GM21447 (cell line): Measurements from ENCODE around the gene MEF2C.
A peak's percentile ranks its signal among the peaks of the same experiment; 100 is the strongest.
"Not testable (repeated sequence)": the region's sequence is repeated elsewhere in the genome, so short reads cannot be mapped to it uniquely, and the experiment has no call there.

ENCODE experiments used
- ATAC-seq: cut with Tn5 transposase; IDR thresholded peaks from one replicate; pipeline ENCODE4 v1.9.1; 2021; ENCODE audit not compliant: unreplicated experiment

MEF2C gene

DNA sequence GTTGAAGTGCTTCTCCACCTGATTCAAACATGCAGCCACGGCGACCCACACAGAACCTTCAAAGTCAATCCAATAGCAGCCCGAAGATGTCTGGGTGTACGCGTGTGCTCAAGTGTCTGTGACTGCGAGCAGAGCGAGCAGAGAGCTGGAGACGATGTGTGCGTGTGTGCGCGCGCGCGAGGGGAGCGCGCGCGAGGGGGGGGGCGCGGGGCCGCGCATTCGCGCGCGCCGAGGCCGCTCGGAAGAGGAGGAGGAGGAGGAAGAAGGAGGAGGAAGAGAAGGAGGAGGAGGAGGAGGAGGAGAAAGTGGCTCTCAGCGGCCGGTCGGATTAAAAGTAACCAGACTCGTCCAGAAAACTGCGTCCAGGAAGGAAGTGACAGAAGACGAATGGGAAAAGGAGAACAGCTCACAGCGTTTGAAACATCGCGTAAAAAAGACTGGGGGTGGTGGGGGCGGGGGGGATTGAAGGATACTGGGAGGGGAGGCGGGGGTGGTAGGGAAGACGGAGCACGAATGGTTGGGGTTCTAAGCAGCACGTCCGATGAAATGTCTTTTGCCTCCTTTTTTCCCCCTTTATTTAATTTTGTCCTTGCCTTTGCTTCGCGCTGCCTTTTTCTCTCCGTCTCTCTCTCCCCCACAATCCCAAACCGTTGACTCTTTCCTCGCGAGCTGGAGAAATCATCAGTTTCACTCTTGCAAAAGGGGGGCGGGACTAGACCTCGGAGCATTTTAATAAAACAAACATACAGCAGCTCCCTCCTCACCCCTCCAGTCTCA, at the start of gene MEF2C:
TSS of gene MEF2C (minus strand) at position 126 of the 777 bp plus-strand sequence. CDS start 59,396 bp downstream, outside the sequence.
- ATAC-seq: peak; percentile 34

DNA sequence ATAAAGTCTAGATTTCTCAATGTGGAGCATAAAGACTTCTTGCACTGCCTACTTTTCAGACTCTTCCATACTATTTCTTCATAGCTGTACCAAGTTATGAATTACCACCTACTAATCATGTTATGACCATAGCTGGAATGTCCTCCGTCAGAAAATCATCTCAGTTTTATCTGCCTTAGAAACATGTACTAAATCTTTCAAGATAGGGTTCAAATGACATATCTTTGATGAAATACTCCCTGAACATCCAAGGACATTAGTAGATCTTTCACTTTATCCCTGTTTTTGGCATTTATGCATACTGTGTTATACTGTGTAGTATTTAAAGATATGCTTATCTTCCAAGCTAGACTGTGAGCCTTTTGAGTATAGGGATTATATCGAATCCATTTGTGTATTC, 49.6 kb upstream of the MEF2C start:
- no peak for ATAC-seq

- no peak for ATAC-seq
Observed at GRCh38 chr5:88930335-88930734, 47.4 kb upstream of the MEF2C start.

DNA sequence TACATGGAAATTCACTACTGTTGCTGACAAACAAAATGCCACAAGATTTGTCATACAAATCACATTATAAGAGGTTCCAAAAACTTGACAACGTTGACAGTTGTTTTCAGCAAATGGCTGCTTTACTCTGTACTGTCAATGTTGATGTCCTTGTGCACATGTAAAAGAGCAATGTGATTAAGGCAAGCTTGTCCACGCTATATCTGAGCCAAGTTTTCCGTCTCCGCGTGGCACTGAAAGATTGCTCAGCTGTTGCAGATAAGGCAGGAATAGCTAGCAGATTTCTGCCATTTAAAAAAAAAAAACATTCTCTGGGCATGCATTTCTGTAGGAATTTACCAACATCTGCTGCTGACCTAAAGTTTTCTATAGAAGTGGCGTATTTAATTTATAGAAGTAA, 46.4 kb upstream of the MEF2C start:
- no peak for ATAC-seq

DNA sequence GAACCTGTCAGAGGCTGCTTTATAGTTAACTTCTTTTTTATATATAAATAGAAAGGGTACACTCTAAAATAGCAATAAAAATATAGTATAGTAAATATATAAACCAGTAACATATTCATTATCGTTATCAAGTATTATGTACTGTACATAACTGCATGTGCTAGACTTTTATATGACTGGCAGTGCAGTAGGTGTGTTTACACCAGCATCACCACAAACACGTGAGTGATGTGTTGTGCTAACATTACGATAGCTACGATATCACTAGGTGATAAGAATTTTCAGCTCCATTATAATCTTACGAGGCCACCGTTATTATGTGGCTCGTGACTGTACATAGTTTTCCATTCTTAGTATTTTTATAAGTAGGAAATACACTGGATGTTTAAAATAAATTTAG, 43.8 kb upstream of the MEF2C start:
- no peak for ATAC-seq

GRCh38 chr5:88925692-88926490, 42.9 kb upstream of the MEF2C start:
- ATAC-seq: no peak

GRCh38 chr5:88924330-88924657, 41.3 kb upstream of the MEF2C start:
- ATAC-seq: no peak

DNA sequence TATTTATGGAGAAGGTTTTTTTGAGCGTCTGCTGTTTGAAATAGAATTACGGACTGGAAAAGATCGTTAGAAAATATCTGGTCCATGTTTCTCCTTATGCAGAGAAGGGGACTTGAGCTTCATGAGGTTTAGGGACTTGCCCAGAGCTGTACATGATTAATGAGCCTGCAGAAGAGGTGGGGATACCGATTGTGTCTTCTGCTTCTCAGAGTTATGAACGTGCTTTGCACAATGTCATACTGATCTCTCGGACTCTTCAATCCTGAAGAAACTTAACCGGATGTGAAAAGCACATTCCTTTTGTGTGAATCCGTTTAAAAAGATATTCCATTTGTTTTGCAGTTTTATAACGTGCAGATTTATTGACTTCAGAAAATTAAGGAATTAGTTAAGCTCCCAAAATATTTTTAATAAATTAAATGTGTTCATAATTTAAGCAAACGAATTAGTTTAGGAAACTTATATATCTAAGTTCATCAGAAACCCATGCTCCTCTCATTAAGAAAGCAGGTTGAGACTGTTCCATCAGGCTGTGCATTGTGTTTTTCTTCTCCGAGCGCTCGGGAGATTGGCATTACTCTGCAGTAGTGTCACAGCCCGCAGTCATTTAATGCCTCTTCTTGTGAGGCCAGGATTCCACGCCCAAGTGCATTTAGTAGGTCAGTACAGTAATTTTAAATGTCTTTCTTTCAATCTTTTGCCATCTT, 40.8 kb upstream of the MEF2C start:
- ATAC-seq: no peak

DNA sequence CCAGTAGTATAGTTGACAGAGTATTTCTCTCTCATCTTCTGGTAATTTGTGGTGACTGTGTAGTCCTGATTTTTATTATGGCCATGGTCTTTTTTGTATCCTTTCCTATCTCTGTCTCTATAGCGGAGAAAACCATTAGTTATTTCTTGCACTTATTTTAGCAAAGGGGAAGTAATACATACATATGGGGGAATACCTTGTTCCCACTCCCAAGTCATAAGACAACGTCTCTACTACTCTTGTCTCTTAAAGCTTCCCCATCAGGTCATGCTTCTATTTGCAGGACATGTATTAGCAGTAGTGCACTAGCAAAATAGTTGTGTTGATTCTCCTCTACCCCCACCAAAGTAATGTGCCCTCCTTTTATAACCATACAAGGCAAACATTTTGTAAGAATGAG, 29.8 kb upstream of the MEF2C start:
- not testable (repeated sequence) for ATAC-seq

DNA sequence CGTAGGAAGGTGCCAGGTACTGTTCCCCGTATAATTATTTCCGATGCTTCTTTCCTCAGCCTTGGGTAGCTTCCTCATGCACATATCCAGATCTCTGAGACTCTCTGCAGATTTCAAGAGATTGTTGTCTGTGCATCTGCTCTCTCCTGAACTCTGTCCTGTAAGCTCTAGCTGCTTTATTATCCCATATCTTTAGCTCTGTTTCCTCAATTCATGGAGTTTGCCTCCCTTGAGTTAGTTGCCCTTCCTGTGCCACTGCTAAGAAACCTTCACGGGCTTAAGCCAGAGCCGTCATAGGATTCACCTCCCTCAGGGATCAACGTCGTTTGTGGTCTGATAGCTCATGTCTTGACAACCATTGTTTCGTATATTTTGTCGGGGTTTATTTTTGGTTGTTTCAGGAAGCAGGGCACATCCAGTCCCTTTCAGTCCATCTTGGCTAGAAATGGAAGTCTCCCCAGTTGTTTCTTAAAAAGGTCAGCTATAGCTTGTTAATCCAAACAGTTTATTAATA, 28.1 kb upstream of the MEF2C start:
- not testable (repeated sequence) for ATAC-seq

- not testable (repeated sequence) for ATAC-seq
Observed at GRCh38 chr5:88904478-88904877, 21.5 kb upstream of the MEF2C start.

DNA sequence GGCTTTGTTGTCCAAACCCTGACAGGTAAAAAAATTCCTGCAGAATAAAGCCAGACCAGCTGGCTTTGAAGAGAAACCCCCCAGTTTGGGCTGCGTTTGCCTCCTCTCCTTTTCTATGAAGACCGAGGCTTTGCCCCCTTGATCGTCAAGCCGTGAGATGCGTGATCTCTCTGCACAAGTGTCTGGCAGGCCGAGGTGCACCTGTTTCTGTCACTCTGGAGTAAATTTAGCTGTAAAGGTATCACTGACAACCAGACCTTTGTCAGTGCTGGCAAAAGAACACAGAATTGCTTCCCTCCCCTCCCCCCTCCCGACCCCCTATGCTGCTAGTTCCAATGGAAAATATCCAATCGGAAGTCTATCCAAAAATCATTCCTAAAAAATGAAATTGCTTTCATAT, 21.0 kb upstream of the MEF2C start:
- ATAC-seq: not testable (repeated sequence)

GRCh38 chr5:88901077-88901476, 18.1 kb upstream of the MEF2C start:
- not testable (repeated sequence) for ATAC-seq

DNA sequence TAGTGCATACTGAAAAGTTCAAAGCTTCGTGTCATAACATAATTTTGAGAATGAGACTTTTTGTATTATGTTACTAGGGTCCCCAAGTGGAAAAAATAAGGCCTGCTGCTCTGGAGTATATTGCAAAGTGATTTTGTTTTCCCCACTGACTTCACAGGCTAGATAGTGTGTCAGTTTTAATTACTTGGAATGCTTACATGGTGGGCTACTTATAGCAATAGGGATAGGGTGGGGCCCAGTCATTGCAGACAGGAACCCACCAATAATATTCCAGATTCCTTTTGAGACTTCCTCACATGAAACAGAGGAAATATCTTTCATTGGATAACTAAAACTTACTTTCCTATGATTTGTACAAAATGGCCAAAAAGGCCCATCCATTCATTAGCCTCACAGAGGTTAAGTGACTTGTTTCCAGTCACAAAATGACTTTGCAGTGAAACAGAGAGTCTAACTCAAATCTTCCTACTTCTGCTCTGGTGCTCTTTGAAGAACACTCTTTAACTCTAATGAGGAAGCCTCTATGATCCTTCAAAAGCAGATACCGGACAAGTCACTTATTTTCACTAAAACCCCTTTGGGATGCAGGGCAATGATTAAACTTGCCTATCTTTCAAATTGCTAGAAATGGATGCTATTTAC, 16.2 kb upstream of the MEF2C start:
- no peak for ATAC-seq

DNA sequence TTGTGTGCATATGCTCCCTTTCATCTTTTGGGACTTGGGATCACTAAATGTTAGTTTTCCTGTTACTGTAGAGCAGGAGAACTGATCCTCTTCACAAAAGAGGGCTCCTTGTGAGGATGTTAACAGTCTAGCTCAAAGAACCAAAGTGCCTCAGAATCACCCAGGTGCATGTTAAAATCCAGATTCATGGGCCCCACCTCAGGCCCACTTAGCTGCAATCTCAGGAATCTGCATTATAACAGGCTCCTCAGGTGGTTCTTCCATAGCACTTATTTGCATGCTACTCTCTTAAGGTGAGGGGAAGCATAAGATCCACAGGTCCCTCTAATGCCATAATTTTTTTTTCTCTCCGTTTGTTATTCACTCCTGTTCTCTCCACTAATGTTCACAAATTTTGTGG, 14.8 kb upstream of the MEF2C start:
- ATAC-seq: no peak

GRCh38 chr5:88895681-88896501, 12.9 kb upstream of the MEF2C start:
- ATAC-seq: no peak

- ATAC-seq: no peak
Observed at GRCh38 chr5:88892669-88893068, 9.7 kb upstream of the MEF2C start.

GRCh38 chr5:88890070-88890781, 7.2 kb upstream of the MEF2C start:
- no peak for ATAC-seq
